NB4 (cell line): ENCODE results near the gene DLD.
"Not testable (repeated sequence)": the region's sequence is repeated elsewhere in the genome, so short reads cannot be mapped to it uniquely, and the experiment has no call there.

Experiments
- DNase-seq: peaks from one replicate; pipeline ENCODE4 v3.0.0; 2010; ENCODE audit warnings: low read depth
- H3K4me3 ChIP-seq: one replicate; pipeline ENCODE4 v1.5.1; 2011; ENCODE audit warnings: mild to moderate bottlenecking, low read depth, low read length, moderate library complexity
- MYC ChIP-seq: IDR thresholded peaks from 2 replicates; pipeline ENCODE4 v1.6.1; 2011; ENCODE audit warnings: low read depth, low read length
- POLR2A ChIP-seq: IDR thresholded peaks from 2 replicates; pipeline ENCODE4 v1.6.1; 2011; ENCODE audit warnings: mild to moderate bottlenecking; ENCODE audit not compliant: insufficient read length; ENCODE audit errors: extremely low read depth
- TF ChIP-seq, protein P1 (sequence below): IDR thresholded peaks from 2 replicates; pipeline ENCODE4 v1.6.1; 2011; ENCODE audit warnings: low read depth, low read length
- TF ChIP-seq, protein P2 (sequence below): IDR thresholded peaks from one replicate; pipeline ENCODE4 v1.5.1; 2012; ENCODE audit warnings: low read depth, low read length

The DLD gene

DNA sequence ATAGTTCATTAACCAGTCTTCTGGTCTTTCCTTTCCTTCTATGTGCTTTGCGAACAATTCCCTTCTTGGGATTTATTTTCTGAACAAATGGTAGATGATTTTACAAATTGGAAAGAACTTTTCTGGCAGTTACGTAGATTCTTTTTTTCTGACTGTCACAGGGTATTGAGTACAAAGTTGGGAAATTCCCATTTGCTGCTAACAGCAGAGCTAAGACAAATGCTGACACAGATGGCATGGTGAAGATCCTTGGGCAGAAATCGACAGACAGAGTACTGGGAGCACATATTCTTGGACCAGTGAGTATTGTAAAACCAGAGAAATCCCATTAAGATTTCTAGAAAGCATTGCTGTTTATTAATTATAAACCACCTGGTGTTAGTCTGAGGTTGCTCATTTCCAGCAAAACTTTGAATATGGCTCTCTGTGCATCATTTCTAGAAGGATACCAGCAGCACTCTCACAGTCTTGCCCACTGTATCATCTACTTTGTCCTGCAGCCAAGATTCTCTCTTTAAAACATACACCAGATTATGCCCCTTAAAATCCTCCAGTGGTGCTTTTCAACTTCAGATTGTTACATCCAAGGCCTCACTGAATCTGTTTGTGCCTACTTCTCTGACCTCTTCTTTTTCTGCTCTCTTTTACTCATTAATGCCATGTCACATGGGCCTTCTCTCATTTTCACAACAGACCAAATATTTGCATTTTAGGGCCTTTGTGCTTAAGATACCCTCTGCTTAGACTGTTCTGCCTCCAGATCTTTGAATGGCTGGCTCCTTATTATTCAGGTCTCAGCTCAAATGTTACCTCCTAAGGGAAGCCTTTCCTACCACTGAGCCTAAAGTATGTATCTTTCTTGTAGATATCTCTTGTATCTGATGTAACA is 27.0 kb downstream of the DLD start:
- DNase-seq, result no peak
- no peak for TF ChIP-seq MYC
- TF ChIP-seq, protein P1, sequence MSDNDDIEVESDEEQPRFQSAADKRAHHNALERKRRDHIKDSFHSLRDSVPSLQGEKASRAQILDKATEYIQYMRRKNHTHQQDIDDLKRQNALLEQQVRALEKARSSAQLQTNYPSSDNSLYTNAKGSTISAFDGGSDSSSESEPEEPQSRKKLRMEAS, result no peak
- TF ChIP-seq POLR2A, result no peak
- TF ChIP-seq, protein P2, sequence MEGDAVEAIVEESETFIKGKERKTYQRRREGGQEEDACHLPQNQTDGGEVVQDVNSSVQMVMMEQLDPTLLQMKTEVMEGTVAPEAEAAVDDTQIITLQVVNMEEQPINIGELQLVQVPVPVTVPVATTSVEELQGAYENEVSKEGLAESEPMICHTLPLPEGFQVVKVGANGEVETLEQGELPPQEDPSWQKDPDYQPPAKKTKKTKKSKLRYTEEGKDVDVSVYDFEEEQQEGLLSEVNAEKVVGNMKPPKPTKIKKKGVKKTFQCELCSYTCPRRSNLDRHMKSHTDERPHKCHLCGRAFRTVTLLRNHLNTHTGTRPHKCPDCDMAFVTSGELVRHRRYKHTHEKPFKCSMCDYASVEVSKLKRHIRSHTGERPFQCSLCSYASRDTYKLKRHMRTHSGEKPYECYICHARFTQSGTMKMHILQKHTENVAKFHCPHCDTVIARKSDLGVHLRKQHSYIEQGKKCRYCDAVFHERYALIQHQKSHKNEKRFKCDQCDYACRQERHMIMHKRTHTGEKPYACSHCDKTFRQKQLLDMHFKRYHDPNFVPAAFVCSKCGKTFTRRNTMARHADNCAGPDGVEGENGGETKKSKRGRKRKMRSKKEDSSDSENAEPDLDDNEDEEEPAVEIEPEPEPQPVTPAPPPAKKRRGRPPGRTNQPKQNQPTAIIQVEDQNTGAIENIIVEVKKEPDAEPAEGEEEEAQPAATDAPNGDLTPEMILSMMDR, result no peak
- no peak overlapping the region for H3K4me3 ChIP-seq

DNA sequence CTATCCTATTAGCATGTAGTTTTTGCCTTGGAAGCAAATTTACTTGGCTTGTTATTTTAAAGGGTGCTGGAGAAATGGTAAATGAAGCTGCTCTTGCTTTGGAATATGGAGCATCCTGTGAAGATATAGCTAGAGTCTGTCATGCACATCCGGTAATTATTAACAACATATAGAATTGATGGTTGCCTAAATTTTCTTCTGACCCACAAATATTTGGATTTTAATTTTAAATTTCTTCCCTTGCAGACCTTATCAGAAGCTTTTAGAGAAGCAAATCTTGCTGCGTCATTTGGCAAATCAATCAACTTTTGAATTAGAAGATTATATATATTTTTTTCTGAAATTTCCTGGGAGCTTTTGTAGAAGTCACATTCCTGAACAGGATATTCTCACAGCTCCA is 28.0 kb downstream of the DLD start:
- no peak overlapping the region for H3K4me3 ChIP-seq
- no peak for TF ChIP-seq MYC
- TF ChIP-seq POLR2A, result no peak
- TF ChIP-seq, protein P1, result no peak
- TF ChIP-seq, protein P2, result no peak
- no peak for DNase-seq

DNA sequence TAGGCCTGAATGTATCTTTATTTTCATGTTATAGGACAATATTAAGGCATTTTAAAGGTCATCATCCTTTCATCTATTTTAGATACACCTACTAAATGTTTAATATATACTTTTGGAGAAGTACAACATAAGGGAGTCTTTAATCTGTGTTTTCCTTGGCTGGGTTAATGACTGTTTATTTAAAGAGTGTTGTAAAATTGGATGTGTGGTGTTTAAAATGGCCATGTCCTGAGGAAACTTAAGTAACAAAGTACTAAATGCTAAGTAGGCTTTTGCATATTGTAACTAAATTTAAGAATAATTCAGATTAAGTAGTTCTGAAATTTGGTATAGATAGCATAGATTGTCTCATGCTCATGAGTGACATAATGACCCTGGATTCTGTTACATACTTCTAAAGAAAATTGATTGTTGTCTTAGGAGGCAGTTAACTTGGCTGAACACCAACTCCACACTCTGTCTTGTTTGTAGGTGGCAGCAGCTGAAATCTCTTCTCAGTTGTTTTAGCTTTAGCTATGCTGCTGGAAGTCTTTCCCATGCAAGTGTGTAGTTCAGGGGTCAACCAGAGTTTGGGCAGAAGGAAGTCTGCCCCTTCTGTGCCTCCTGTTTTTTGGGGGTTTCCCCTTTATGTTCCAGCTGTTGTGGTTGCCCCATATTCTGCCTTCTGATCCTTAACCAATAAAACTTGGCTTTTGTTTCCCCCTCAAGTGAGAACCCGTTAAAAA is 29.2 kb downstream of the DLD start:
- no peak overlapping the region for H3K4me3 ChIP-seq
- peak; percentile 14 for DNase-seq
- TF ChIP-seq POLR2A (no peak), MYC (no peak)
- TF ChIP-seq, protein P1, result no peak
- TF ChIP-seq, protein P2, result no peak

DNA sequence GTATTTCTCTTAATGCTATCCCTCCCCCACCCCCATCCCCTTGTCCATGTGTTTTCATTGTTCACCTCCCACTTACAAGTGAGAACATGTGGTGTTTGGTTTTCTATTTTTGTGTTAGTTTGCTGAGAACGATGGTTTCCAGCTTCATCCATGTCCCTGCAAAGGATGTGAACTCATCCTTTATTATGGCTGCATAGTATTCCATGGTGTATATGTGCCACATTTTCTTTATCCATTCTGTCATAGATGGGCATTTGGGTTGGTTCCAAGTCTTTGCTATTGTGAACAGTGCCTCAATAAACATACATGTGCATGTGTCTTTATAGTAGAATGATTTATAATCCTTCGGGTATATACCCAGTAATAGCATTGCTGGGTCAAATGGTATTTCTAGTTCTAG is 30.8 kb downstream of the DLD start:
- H3K4me3 ChIP-seq, DNase-seq: not testable (repeated sequence)

DNA sequence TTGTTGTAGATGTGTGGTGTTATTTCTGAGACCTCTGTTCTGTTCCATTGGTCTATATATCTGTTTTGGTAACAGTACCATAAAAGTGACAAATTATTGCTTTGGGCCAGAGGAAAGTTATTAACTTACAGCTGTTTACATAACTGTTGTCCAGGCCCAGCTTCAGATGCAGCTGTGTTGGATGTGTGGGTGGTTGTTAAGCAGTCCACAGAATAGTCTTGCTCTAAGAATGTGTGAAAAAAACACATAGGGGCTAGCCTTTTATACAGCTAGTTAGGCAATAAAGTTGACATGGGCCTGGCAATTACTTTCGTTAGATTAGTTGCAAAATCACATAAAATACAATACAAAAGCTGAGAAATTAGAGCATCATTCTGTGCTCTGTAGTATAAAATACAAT is 31.9 kb downstream of the DLD start:
- DNase-seq, result no peak
- no peak overlapping the region for H3K4me3 ChIP-seq
- TF ChIP-seq, protein P2, result no peak
- no peak for TF ChIP-seq MYC
- TF ChIP-seq, protein P1, result no peak
- TF ChIP-seq POLR2A, result no peak

DNA sequence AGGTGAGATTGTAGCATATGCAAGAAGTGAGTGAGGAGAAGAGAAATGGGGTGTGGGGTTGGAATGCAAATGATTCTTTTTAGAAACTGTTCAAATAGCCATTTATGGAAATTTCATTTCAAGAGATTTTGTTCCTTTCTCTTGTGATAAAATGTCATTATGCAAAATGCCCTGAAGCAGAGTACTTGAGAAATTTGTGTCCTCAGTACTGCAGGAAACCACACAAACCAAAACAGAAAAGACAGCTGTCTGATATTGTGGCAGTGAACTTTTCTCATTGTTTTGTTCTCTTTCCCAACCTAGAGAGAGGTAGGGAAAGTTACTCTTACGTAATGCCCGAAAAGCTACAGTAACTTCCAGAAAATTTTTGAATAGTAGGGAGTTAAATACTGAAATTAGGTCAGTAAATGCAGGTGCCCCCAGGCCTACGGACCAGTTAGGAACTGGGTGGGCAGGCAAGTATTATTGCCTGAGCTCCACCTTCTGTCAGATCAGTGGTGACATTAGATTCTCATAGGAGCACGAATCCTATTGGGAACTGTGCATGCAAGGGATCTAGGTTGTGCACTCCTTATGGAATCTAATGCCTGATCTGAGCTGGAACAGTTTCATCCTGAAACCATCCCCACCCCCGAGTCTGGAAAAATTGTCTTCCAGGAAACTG is 34.0 kb downstream of the DLD start:
- DNase-seq, result peak; percentile 60
- TF ChIP-seq POLR2A, result no peak
- TF ChIP-seq, protein P1, result no peak
- TF ChIP-seq MYC, result no peak
- TF ChIP-seq, protein P2, result no peak
- H3K4me3 ChIP-seq, result no peak overlapping the region
